Suprapubic skin (tissue), 3 donors: ENCODE measurements around the gene FAF1.

Experiments used
- POLR2A ChIP-seq, 2 donors: fragments of 450-650 bp; IDR thresholded peaks; one replicate each; pipeline ENCODE4 v1.6.1; 2017; ENCODE audit warnings: antibody characterized with exemption in 2 of 2, mild to moderate bottlenecking in 2 of 2, moderate library complexity in 2 of 2
- TF ChIP-seq, protein P1 (sequence below), 2 donors: fragments of 200-600 bp in 1 of 2; fragments of 450-650 bp in 1 of 2; sonication (generic) in 1 of 2; IDR thresholded peaks; one replicate each; pipeline ENCODE4 v1.5.1; 2016 to 2019; ENCODE audit warnings: antibody characterized with exemption in 2 of 2, mild to moderate bottlenecking in 1 of 2, moderate library complexity in 1 of 2

- no peak for TF ChIP-seq POLR2A (IDR thresholded peaks at IDR 0.05)
- TF ChIP-seq, protein P1, sequence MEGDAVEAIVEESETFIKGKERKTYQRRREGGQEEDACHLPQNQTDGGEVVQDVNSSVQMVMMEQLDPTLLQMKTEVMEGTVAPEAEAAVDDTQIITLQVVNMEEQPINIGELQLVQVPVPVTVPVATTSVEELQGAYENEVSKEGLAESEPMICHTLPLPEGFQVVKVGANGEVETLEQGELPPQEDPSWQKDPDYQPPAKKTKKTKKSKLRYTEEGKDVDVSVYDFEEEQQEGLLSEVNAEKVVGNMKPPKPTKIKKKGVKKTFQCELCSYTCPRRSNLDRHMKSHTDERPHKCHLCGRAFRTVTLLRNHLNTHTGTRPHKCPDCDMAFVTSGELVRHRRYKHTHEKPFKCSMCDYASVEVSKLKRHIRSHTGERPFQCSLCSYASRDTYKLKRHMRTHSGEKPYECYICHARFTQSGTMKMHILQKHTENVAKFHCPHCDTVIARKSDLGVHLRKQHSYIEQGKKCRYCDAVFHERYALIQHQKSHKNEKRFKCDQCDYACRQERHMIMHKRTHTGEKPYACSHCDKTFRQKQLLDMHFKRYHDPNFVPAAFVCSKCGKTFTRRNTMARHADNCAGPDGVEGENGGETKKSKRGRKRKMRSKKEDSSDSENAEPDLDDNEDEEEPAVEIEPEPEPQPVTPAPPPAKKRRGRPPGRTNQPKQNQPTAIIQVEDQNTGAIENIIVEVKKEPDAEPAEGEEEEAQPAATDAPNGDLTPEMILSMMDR (IDR thresholded peaks at IDR 0.05), result no peak
These were observed 25.0 kb upstream of the FAF1 start for GRCh38 chr1:50985094-50985493.
